Muscle layer of colon (tissue), 2 donors: ENCODE results near the gene SSH2.
A peak's percentile ranks its signal among the peaks of the same experiment; 100 is the strongest.
"Not testable (repeated sequence)": the region's sequence is repeated elsewhere in the genome, so short reads cannot be mapped to it uniquely, and the experiment has no call there.

Experiments used
- H3K27ac ChIP-seq: one replicate; pipeline ENCODE4 v1.7.0; 2013; ENCODE audit warnings: low read depth, mild to moderate bottlenecking, low read length, moderate library complexity
- H3K27me3 ChIP-seq, 2 donors: one replicate each; pipeline ENCODE4 v1.7.0; 2013; ENCODE audit warnings: low read length in 2 of 2, mild to moderate bottlenecking in 2 of 2; ENCODE audit not compliant: insufficient read depth in 2 of 2, control insufficient read depth in 1 of 2
- H3K36me3 ChIP-seq: one replicate; pipeline ENCODE4 v1.7.0; 2013; ENCODE audit warnings: mild to moderate bottlenecking, low read length; ENCODE audit not compliant: insufficient read depth
- H3K4me1 ChIP-seq: one replicate; pipeline ENCODE4 v1.7.0; 2013; ENCODE audit warnings: mild to moderate bottlenecking, low read length; ENCODE audit not compliant: insufficient read depth
- H3K4me3 ChIP-seq, 2 donors: one replicate each; pipeline ENCODE4 v1.7.0; 2013; ENCODE audit warnings: low read length in 2 of 2, low read depth in 1 of 2, mild to moderate bottlenecking in 1 of 2, moderate library complexity in 1 of 2
- H3K9ac ChIP-seq: one replicate; pipeline ENCODE4 v1.7.0; 2013; ENCODE audit warnings: low read length
- H3K9me3 ChIP-seq: one replicate; pipeline ENCODE4 v1.7.0; 2013; ENCODE audit warnings: mild to moderate bottlenecking, low read length
- donor health status: abdominal sarcoma.
- donor health status: Adenocarcinoma of cecum.

The SSH2 gene

DNA sequence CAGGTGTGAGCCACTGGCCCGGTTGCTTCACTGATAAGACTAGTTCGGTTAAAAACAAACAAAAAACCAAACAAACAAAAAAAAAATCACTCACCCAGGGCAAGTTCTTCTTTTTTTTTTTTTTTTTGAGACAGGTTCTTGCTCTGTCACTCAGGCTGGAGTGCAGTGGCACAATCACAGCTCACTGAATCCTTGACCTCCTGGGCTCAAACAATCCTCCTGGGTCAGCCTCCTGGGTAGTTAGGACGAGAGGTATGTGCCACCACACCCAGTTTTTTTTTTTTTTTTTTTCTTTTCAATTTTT, 187.9 kb downstream of the SSH2 start:
- Histone ChIP-seq H3K27ac (no peak overlapping the region), H3K36me3 (no peaks in the 10 kb centered on the region), H3K4me1 (peaks cover 47% of the 10 kb centered on the region)

DNA sequence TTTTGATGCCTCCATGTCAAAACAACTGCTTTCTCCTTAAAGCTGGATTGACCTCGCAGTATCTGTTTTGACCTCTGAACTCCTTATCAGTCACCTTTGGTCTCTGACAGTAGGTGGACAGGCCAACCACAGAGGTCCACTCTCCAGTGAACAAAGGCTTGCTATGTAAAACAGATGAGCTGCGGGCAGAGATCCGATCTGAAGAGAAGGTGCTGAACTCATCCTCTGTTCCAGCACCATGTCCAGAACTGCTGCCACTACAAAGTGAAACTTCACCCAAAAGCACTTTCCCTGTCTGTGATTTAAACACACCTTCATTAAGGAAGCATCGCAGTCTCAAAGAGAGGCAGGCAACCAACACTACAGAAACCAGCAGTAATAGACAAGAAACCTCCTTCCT, 190.0 kb downstream of the SSH2 start:
- no peak overlapping the region for H3K9ac ChIP-seq
- peak overlapping the region; percentile 63 for H3K27ac ChIP-seq
- no peaks in the 10 kb centered on the region for H3K27me3 ChIP-seq

More for the DNA sequence above, 187.9 kb downstream of the SSH2 start:
- no peak overlapping the region for H3K9ac ChIP-seq
- H3K27me3 ChIP-seq = no peaks in the 10 kb centered on the region
- H3K9me3 ChIP-seq = no peaks in the 10 kb centered on the region
- H3K4me3 ChIP-seq = no peak overlapping the region

DNA sequence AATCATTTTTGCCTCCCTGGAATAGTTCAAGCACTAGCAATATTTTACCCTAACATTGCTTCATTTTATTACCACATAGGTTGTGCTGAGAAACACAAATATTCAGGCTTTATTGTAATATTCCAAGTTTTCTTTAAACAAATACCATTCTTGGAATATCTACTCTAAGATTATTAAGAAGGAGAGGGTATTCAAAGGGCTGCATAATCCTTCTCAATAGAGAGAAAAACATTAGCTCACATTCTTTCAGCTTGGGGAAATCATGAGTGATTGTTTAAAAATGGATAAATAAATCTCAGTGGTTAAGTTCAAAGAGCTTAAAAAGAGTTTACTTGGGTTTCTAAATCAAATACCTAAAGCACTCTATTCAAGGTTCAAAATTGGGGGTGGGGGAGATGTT, 195.4 kb downstream of the SSH2 start:
- H3K4me3 ChIP-seq = no peak overlapping the region
- H3K36me3 ChIP-seq = no peaks in the 10 kb centered on the region
- peaks cover 29% of the 10 kb centered on the region for H3K4me1 ChIP-seq
- no peaks in the 10 kb centered on the region for H3K9me3 ChIP-seq
- no peak overlapping the region for H3K9ac ChIP-seq
- H3K27me3 ChIP-seq = no peaks in the 10 kb centered on the region
- H3K27ac ChIP-seq = no peak overlapping the region

More for the DNA sequence above, 190.0 kb downstream of the SSH2 start:
- H3K36me3 ChIP-seq = no peaks in the 10 kb centered on the region
- H3K4me1 ChIP-seq = peaks cover 28% of the 10 kb centered on the region
- H3K4me3 ChIP-seq = no peak overlapping the region
- no peaks in the 10 kb centered on the region for H3K9me3 ChIP-seq

DNA sequence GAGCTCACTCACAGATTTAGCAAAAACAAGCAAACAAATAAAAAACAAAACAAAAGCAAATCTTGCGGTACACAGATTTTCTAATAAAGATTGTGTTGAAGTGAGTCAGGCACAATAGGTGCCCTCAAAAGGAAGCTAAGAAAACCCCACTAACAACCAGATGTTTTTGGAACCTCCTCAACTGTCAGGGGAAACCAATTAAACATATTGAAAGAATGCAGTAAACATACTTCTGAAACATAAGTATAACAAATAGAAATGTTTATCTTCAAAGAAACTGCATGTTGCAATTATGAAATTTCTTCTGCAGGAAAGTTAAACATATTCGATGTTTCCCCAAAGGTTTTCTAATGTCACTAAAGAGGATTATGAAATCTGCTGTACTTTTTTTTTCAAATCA, 196.9 kb downstream of the SSH2 start:
- Histone ChIP-seq H3K4me3 (peak overlapping the region in 1 of 2 donors; percentile 33), H3K36me3 (no peaks in the 10 kb centered on the region), H3K9ac (no peak overlapping the region), H3K27ac (peak overlapping the region; percentile 68), H3K4me1 (peaks cover 24% of the 10 kb centered on the region), H3K9me3 (no peaks in the 10 kb centered on the region), H3K27me3 (no peaks in the 10 kb centered on the region)

DNA sequence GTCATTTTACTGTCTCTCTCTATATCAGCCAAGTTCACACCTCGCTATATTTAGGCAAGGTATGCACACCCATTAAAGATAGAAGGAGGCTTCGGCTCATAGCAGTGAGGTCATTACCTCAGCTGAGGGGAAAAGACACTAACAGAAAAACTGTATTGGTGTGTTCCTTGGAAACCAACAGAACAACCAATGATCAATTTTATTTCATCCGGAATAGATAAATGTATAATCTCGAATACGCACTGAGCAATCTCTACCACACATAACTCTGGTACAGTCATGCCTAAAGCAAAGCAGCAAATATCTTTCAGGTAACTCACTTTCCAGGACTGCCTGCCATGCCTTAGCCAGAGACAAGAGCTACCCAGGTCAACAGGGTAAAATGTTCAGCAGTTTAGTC, 197.4 kb downstream of the SSH2 start:
- H3K27ac ChIP-seq = peak overlapping the region; percentile 68
- H3K9ac ChIP-seq = no peak overlapping the region
- H3K36me3 ChIP-seq = no peaks in the 10 kb centered on the region
- no peaks in the 10 kb centered on the region for H3K27me3 ChIP-seq
- H3K9me3 ChIP-seq = no peaks in the 10 kb centered on the region
- peaks cover 24% of the 10 kb centered on the region for H3K4me1 ChIP-seq
- H3K4me3 ChIP-seq = peak overlapping the region in 1 of 2 donors; percentile 33

DNA sequence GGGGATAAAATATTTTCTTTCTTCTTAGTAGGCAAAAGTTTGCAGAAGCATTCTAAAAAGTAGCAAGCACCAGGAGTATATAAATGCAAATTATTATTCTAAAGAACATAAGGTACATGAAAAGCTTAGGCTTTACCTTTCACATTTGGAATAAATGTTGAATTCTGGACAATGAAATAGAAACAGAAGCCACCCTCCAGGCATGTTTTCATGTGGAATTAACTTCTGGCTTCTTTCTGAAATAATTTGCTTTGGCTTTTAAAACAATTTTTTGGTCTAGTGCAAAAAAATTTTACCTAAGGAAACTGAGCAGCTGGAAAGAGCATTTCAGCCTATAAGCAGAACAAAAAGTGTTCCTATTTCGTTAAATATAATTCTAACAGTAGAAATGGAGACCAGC, 197.8 kb downstream of the SSH2 start:
- no peaks in the 10 kb centered on the region for H3K27me3 ChIP-seq
- H3K9me3 ChIP-seq = no peaks in the 10 kb centered on the region
- peak overlapping the region; percentile 68 for H3K27ac ChIP-seq

DNA sequence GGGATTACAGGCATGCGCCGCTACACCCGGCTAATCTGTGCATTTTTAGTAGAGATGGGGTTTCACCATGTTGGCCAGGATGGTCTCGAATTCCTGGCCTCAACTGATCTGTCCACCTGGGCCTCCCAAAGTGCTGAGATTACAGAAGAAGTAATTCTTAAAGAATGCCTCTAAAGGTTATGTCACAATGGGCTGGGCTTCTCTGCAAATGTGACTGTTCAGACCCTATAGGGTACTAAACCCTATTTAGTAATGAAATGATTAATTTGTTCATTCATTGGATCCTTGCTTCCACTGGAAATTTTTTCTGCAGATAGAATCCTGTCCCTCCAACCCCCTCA, 198.5 kb downstream of the SSH2 start:
- Histone ChIP-seq H3K36me3 (no peaks in the 10 kb centered on the region), H3K27me3 (no peaks in the 10 kb centered on the region), H3K4me1 (peaks cover 24% of the 10 kb centered on the region), H3K4me3 (no peak overlapping the region), H3K9ac (no peak overlapping the region), H3K27ac (peak overlapping the region; percentile 68), H3K9me3 (no peaks in the 10 kb centered on the region)

More for the DNA sequence above, 197.8 kb downstream of the SSH2 start:
- Histone ChIP-seq H3K36me3 (no peaks in the 10 kb centered on the region), H3K4me3 (peak overlapping the region in 1 of 2 donors; percentile 33), H3K4me1 (peaks cover 24% of the 10 kb centered on the region), H3K9ac (no peak overlapping the region)

DNA sequence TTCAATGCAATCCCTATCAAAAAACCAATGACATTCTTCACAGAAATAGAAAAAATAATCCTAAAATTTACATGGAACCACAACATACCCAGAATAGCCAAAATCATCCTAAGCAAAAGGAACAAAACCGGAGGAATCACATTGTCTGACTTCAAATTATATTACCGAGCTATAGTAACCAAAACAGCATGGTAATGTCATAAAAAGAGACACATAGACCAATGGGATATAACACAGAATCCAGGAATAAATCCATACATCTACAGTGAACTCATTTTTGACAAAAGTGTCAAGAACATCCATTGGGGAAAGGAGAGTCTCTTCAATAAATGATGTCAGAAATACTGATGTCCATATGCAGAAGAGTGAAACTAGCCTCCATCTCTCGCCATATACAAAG, 201.5 kb downstream of the SSH2 start:
- no peaks in the 10 kb centered on the region for H3K36me3 ChIP-seq
- no peak overlapping the region for H3K9ac ChIP-seq
- H3K4me1 ChIP-seq = peaks cover 20% of the 10 kb centered on the region
- no peaks in the 10 kb centered on the region for H3K27me3 ChIP-seq
- no peak overlapping the region for H3K27ac ChIP-seq
- no peaks in the 10 kb centered on the region for H3K9me3 ChIP-seq
- H3K4me3 ChIP-seq = no peak overlapping the region

DNA sequence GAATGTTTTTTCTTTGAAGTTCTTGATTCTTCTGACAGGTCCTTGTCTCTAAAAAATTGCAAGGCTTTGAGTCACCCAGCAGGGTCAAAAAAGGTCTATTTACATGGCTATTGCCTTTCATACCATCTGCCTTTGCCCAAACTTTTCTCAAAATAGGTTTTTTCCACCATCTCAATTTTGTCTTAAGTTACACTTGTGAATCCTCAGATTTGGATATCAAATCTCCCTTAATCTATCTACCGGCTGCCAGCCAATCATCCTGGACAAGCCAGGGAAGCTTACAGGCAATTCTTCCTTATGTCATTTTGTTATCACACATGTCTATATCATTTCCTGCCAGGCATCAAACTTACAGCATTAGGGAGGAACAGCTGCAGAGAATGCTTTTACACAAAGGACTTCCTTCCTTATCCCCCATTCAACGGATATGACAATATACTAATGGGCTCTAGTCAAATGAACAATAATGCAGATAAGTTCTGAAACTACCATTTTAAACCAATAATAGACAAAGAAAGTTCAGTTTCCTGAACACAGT, 203.2 kb downstream of the SSH2 start:
- Histone ChIP-seq H3K27me3 (no peaks in the 10 kb centered on the region), H3K9me3 (no peaks in the 10 kb centered on the region), H3K4me3 (no peak overlapping the region), H3K4me1 (peaks cover 14% of the 10 kb centered on the region), H3K36me3 (no peaks in the 10 kb centered on the region), H3K9ac (no peak overlapping the region), H3K27ac (no peak overlapping the region)

DNA sequence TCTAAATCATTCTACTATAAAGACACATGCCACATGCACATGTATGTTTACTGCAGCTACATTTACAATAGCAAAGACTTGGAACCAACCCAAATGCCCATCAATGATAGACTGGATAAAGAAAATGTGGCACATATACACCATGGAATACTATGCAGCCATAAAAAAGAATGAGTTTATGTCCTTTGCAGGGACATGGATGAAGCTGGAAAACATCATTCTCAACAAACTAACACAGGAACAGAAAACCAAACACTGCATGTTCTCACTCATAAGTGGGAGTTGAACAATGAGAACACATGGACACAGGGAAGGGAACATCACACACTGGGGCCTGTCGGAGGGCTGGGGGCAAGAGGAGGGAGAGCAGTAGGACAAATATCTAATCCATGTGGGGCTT, 204.6 kb downstream of the SSH2 start:
- not testable (repeated sequence) for H3K27me3 ChIP-seq, H3K9me3 ChIP-seq, H3K4me3 ChIP-seq, H3K9ac ChIP-seq, H3K27ac ChIP-seq, H3K36me3 ChIP-seq
- peaks cover 15% of the 10 kb centered on the region for H3K4me1 ChIP-seq

DNA sequence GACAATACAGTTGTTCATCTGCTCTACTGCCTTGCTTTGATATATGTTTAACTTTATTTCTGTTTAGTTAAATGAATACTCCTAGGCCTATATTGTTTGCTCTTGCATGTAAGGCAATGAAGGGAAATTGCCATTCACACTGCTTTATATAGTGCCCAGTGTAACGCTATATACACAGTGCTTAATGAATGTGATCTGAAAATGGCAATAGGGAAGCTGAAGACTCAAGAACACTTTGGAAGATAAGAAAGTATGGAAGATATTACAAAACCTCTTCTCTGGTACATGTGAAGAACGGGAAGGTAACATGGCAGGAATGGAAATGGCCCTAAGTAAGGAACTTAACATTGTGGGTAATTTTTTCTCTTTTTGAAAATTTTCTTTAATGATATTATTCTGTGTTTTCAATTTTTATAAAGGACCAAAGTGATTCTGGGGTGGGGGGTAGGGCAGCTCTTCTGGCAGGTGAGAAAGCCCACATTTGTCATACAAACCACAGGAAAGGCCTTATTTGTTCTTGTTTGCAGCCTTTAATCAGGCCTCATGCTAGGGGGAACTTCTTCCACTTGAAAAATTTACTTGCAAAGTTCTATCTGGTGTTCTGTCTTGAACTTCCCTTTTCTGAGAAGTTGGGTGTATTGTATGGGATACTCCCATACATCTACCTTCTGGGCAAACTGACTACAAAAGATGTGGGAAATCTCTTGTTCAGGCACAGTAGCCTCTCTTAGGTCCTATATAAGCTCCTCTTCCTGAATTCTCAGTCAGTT, 206.6 kb downstream of the SSH2 start:
- no peaks in the 10 kb centered on the region for H3K27me3 ChIP-seq
- no peaks in the 10 kb centered on the region for H3K36me3 ChIP-seq
- no peak overlapping the region for H3K9ac ChIP-seq
- H3K27ac ChIP-seq = peak overlapping the region; percentile 38
- H3K4me1 ChIP-seq = peaks cover 15% of the 10 kb centered on the region
- H3K4me3 ChIP-seq = no peak overlapping the region
- H3K9me3 ChIP-seq = no peaks in the 10 kb centered on the region
